ENCODE results near the gene SPG7.

Gene SPG7

GRCh38 chr16:89553733-89554132 is 45.5 kb downstream of the SPG7 start:
- Mint-ChIP-seq H3K4me3 (no peak overlapping the region), H3K9me3 (no peaks in the 10 kb centered on the region), H3K4me1 (peaks cover 3% of the 10 kb centered on the region), H3K27ac (no peak overlapping the region), H3K27me3 (no peaks in the 10 kb centered on the region), H3K36me3 (peaks cover 10% of the 10 kb centered on the region)
- DNase-seq (ENCODE audit: low spot score in 2 of 2) (no peak), ATAC-seq (ENCODE audit: low read depth) (no peak)

- Mint-ChIP-seq H3K27me3 (no peaks in the 10 kb centered on the region), H3K4me3 (no peak overlapping the region)
- ATAC-seq (ENCODE audit: low read depth): no peak
Observed at GRCh38 chr16:89554343-89554742, 46.1 kb downstream of the SPG7 start.

GRCh38 chr16:89555265-89555664 is 47.1 kb downstream of the SPG7 start:
- no peaks in the 10 kb centered on the region for H3K27me3 Mint-ChIP-seq
- H3K9me3 Mint-ChIP-seq: no peaks in the 10 kb centered on the region
- H3K4me3 Mint-ChIP-seq: no peak overlapping the region
- H3K4me1 Mint-ChIP-seq: peaks cover 6% of the 10 kb centered on the region
- no peak for ATAC-seq (ENCODE audit: low read depth)
- H3K27ac Mint-ChIP-seq: no peak overlapping the region
- no peak for DNase-seq (ENCODE audit: low spot score in 2 of 2)
- peaks cover 7% of the 10 kb centered on the region for H3K36me3 Mint-ChIP-seq

More at GRCh38 chr16:89554343-89554742, 46.1 kb downstream of the SPG7 start:
- H3K4me1 Mint-ChIP-seq: peaks cover 3% of the 10 kb centered on the region
- DNase-seq (ENCODE audit: low spot score in 2 of 2): no peak
- H3K36me3 Mint-ChIP-seq: peaks cover 7% of the 10 kb centered on the region
- H3K9me3 Mint-ChIP-seq: no peaks in the 10 kb centered on the region
- H3K27ac Mint-ChIP-seq: no peak overlapping the region

- Mint-ChIP-seq H3K27me3 (no peaks in the 10 kb centered on the region), H3K4me3 (no peak overlapping the region), H3K4me1 (peaks cover 6% of the 10 kb centered on the region), H3K36me3 (peaks cover 4% of the 10 kb centered on the region), H3K27ac (no peak overlapping the region), H3K9me3 (no peaks in the 10 kb centered on the region)
- ATAC-seq (ENCODE audit: low read depth): no peak
- DNase-seq (ENCODE audit: low spot score in 2 of 2): no peak
Observed at GRCh38 chr16:89555780-89556179, 47.6 kb downstream of the SPG7 start.

- peaks cover 4% of the 10 kb centered on the region for H3K36me3 Mint-ChIP-seq
- peak; percentile 27 for ATAC-seq (ENCODE audit: low read depth)
- H3K4me1 Mint-ChIP-seq: peaks cover 12% of the 10 kb centered on the region
- peak; percentile 75 to 83 for DNase-seq (ENCODE audit: low spot score in 2 of 2)
- no peak overlapping the region for H3K4me3 Mint-ChIP-seq
- no peaks in the 10 kb centered on the region for H3K9me3 Mint-ChIP-seq
- H3K27me3 Mint-ChIP-seq: no peaks in the 10 kb centered on the region
- H3K27ac Mint-ChIP-seq: no peak overlapping the region
Observed at GRCh38 chr16:89556750-89557689, 48.8 kb downstream of the SPG7 start.

- peaks cover 17% of the 10 kb centered on the region for H3K4me1 Mint-ChIP-seq
- no peaks in the 10 kb centered on the region for H3K27me3 Mint-ChIP-seq
- peaks cover 8% of the 10 kb centered on the region for H3K36me3 Mint-ChIP-seq
- no peak overlapping the region for H3K27ac Mint-ChIP-seq
- H3K4me3 Mint-ChIP-seq: no peak overlapping the region
- ATAC-seq (ENCODE audit: low read depth) (no peak), DNase-seq (ENCODE audit: low spot score in 2 of 2) (no peak)
- H3K9me3 Mint-ChIP-seq: no peaks in the 10 kb centered on the region
Observed at GRCh38 chr16:89557690-89558490, 49.7 kb downstream of the SPG7 start.

GRCh38 chr16:89560378-89561141 is 52.4 kb downstream of the SPG7 start, which contains the start of gene RPL13:
RPL13 (plus strand) TSS chr16:89560682; CDS start chr16:89560960, 278 bp downstream.
- peaks cover 11% of the 10 kb centered on the region for H3K36me3 Mint-ChIP-seq
- H3K27me3 Mint-ChIP-seq: no peaks in the 10 kb centered on the region
- no peaks in the 10 kb centered on the region for H3K9me3 Mint-ChIP-seq
- peak; percentile 91 for ATAC-seq (ENCODE audit: low read depth)
- peaks cover 37% of the 10 kb centered on the region for H3K4me1 Mint-ChIP-seq
- DNase-seq (ENCODE audit: low spot score in 2 of 2): peak; percentile 85 to 87
- H3K27ac Mint-ChIP-seq: peak within 1 kb of the TSS; percentile 92
- H3K4me3 Mint-ChIP-seq: peak within 1 kb of the TSS; percentile 99

GRCh38 chr16:89561142-89561883 is 53.1 kb downstream of the SPG7 start:
- Mint-ChIP-seq H3K27ac (peak overlapping the region; percentile 82), H3K4me3 (peak overlapping the region; percentile 99), H3K36me3 (peaks cover 11% of the 10 kb centered on the region), H3K27me3 (no peaks in the 10 kb centered on the region), H3K9me3 (no peaks in the 10 kb centered on the region), H3K4me1 (peaks cover 42% of the 10 kb centered on the region)
- no peak for ATAC-seq (ENCODE audit: low read depth)
- no peak for DNase-seq (ENCODE audit: low spot score in 2 of 2)

GRCh38 chr16:89561884-89562599 is 53.8 kb downstream of the SPG7 start:
- Mint-ChIP-seq H3K36me3 (peaks cover 11% of the 10 kb centered on the region), H3K4me1 (peaks cover 42% of the 10 kb centered on the region), H3K27ac (peak overlapping the region; percentile 82), H3K9me3 (no peaks in the 10 kb centered on the region), H3K4me3 (peak overlapping the region; percentile 99), H3K27me3 (no peaks in the 10 kb centered on the region)
- ATAC-seq (ENCODE audit: low read depth) (no peak), DNase-seq (ENCODE audit: low spot score in 2 of 2) (no peak)

- H3K4me1 Mint-ChIP-seq: peaks cover 39% of the 10 kb centered on the region
- no peaks in the 10 kb centered on the region for H3K27me3 Mint-ChIP-seq
- peaks cover 12% of the 10 kb centered on the region for H3K36me3 Mint-ChIP-seq
- DNase-seq (ENCODE audit: low spot score in 2 of 2): no peak
- H3K9me3 Mint-ChIP-seq: no peaks in the 10 kb centered on the region
- H3K4me3 Mint-ChIP-seq: no peak overlapping the region
- no peak for ATAC-seq (ENCODE audit: low read depth)
- no peak overlapping the region for H3K27ac Mint-ChIP-seq
Observed at GRCh38 chr16:89562939-89563338, 54.7 kb downstream of the SPG7 start.

- ATAC-seq (ENCODE audit: low read depth): no peak
- Mint-ChIP-seq H3K9me3 (no peaks in the 10 kb centered on the region), H3K4me1 (peaks cover 39% of the 10 kb centered on the region), H3K27ac (no peak overlapping the region), H3K4me3 (no peak overlapping the region), H3K36me3 (peaks cover 12% of the 10 kb centered on the region), H3K27me3 (peaks cover 2% of the 10 kb centered on the region)
- DNase-seq (ENCODE audit: low spot score in 2 of 2): no peak
Observed at GRCh38 chr16:89563639-89564392, 55.6 kb downstream of the SPG7 start.

All from memory B cell (primary cell).